Left lung (tissue), 10 donors: Measurements from ENCODE around the gene AP2S1. TPM values are rescaled to one million over a fixed set of nuclear protein-coding genes. Genes with fewer than 3 reads are reported as not detected.
"Not testable (repeated sequence)": the region's sequence is repeated elsewhere in the genome, so short reads cannot be mapped to it uniquely, and the experiment has no call there.

Experiments used
- ATAC-seq: fragments of 200-7000 bp; cut with Tn5 transposase; one replicate; pipeline ENCODE4 v1.9.1; 2020; ENCODE audit warnings: moderate library complexity
- DNase-seq, 4 donors: peaks; one replicate each; pipeline ENCODE4 v3.0.0-alpha.2; 2013 to 2020
- H3K27ac ChIP-seq, 2 donors: fragments of 200-600 bp; sonication (generic) in 1 of 2; one replicate each; pipeline versions ENCODE4 v1.5.0 to v1.8.0; 2020 to 2021
- H3K27me3 ChIP-seq, 2 donors: fragments of 200-600 bp; sonication (generic) in 1 of 2; one replicate each; pipeline versions ENCODE4 v1.5.0 to v1.8.0; 2020 to 2021
- H3K36me3 ChIP-seq, 2 donors: fragments of 200-600 bp; sonication (generic) in 1 of 2; one replicate each; pipeline versions ENCODE4 v1.5.0 to v1.8.0; 2020 to 2021
- H3K4me1 ChIP-seq, 2 donors: fragments of 200-600 bp; one replicate each; pipeline ENCODE4 v1.8.0; 2021
- H3K4me3 ChIP-seq, 2 donors: fragments of 200-600 bp; sonication (generic) in 1 of 2; one replicate each; pipeline versions ENCODE4 v1.5.0 to v1.8.0; 2020 to 2021; ENCODE audit warnings: mild to moderate bottlenecking in 1 of 2
- H3K9me3 ChIP-seq, 2 donors: fragments of 200-600 bp; sonication (generic) in 1 of 2; one replicate each; pipeline versions ENCODE4 v1.5.0 to v1.8.0; 2020 to 2021
- CTCF ChIP-seq, 2 donors: fragments of 200-600 bp; sonication (generic) in 1 of 2; IDR thresholded peaks; one replicate each; pipeline versions ENCODE4 v1.5.0 to v1.8.0; 2021; ENCODE audit warnings: antibody characterized with exemption in 2 of 2
- intact Hi-C, 2 donors: fragments of 100-400 bp; cut with DNase I; formaldehyde crosslinking; loops; one replicate each; pipeline versions ENCODE4 v1.11.2 to v1.14.2; 2022
- polyA plus RNA-seq, 6 donors: library from polyadenylated mRNA; unstranded; fragments of 120-200 nt; gene quantifications; one replicate each; pipeline ENCODE4 v1.2.1, GENCODE V29; 2013; ENCODE audit not compliant: insufficient read length in 6 of 6
- total RNA-seq, 2 donors: library from RNA; stranded (reverse); fragmentation: NEBNext Ultra II Directional; extraction: Animal tissue kit (Norgen Biotek cat#: 25700); gene quantifications; one replicate each; pipeline ENCODE4 v1.2.1, GENCODE V29; 2021
- donor health status: DM: no; HTN: yes; CAD: no.
- donor health status: DM: no; HTN: no; CAD: no.

AP2S1 gene
- total and polyA plus RNA-seq, 8 donors, result 92.3 to 163 (median 113) TPM

- Histone ChIP-seq H3K9me3 (no peaks in the 10 kb centered on the region), H3K27me3 (no peaks in the 10 kb centered on the region), H3K4me1 (no peaks in the 10 kb centered on the region), H3K4me3 (no peak overlapping the region), H3K36me3 (no peaks in the 10 kb centered on the region), H3K27ac (no peak overlapping the region)
- intact Hi-C loops, result no loop called here
- TF ChIP-seq CTCF (IDR thresholded peaks at IDR 0.05), result no peak
- ATAC-seq (no peak), DNase-seq (no peak)
Observed at GRCh38 chr19:46806656-46807055, 44.0 kb downstream of the AP2S1 start.

- not testable (repeated sequence) for ATAC-seq
Observed at GRCh38 chr19:46804432-46804831, 46.2 kb downstream of the AP2S1 start.

GRCh38 chr19:46803555-46803954, 47.1 kb downstream of the AP2S1 start:
- ATAC-seq (no peak), DNase-seq (no peak)
- H3K4me3 ChIP-seq, result no peak overlapping the region
- H3K36me3 ChIP-seq, result no peaks in the 10 kb centered on the region
- intact Hi-C loops, result no loop called here
- TF ChIP-seq CTCF (IDR thresholded peaks at IDR 0.05), result no peak
- H3K4me1 ChIP-seq, result no peaks in the 10 kb centered on the region
- H3K27ac ChIP-seq, result no peak overlapping the region
- no peaks in the 10 kb centered on the region for H3K27me3 ChIP-seq
- H3K9me3 ChIP-seq, result no peaks in the 10 kb centered on the region

More at GRCh38 chr19:46804432-46804831, 46.2 kb downstream of the AP2S1 start:
- H3K9me3 ChIP-seq, H3K4me3 ChIP-seq, H3K4me1 ChIP-seq, DNase-seq, H3K36me3 ChIP-seq, H3K27ac ChIP-seq, intact Hi-C loops, H3K27me3 ChIP-seq: not testable (repeated sequence)

- Histone ChIP-seq H3K9me3 (no peaks in the 10 kb centered on the region), H3K4me3 (no peak overlapping the region), H3K27ac (no peak overlapping the region), H3K27me3 (no peaks in the 10 kb centered on the region), H3K4me1 (no peaks in the 10 kb centered on the region), H3K36me3 (no peaks in the 10 kb centered on the region)
- TF ChIP-seq CTCF (IDR thresholded peaks at IDR 0.05), result no peak
- ATAC-seq (no peak), DNase-seq (no peak)
- intact Hi-C loops, result no loop called here
Observed at GRCh38 chr19:46802152-46802551, 48.5 kb downstream of the AP2S1 start.

GRCh38 chr19:46798713-46799112, 51.9 kb downstream of the AP2S1 start:
- no peak for ATAC-seq
- H3K9me3 ChIP-seq, result no peaks in the 10 kb centered on the region

More at GRCh38 chr19:46798713-46799112, 51.9 kb downstream of the AP2S1 start:
- no peak for TF ChIP-seq CTCF (IDR thresholded peaks at IDR 0.05)
- H3K4me1 ChIP-seq, result peaks cover 5% of the 10 kb centered on the region in 2 donors
- no peaks in the 10 kb centered on the region for H3K27me3 ChIP-seq
- H3K4me3 ChIP-seq, result no peak overlapping the region
- H3K27ac ChIP-seq, result no peak overlapping the region
- no peak for DNase-seq
- intact Hi-C loops, result no loop called here
- H3K36me3 ChIP-seq, result no peaks in the 10 kb centered on the region
